Calu3 (cell line): ENCODE data around the gene CISD1. TPM values are rescaled to one million over a fixed set of nuclear protein-coding genes. Genes with fewer than 3 reads are reported as not detected.

Experiments
- BruUV-seq: library from RNA; stranded (reverse); fragments of 400-500 nt; replicated peaks from 2 replicates; lab custom pipeline; 2021; lab: Mats Ljungman, UMichigan
- CTCF ChIA-PET: fragments of 300-600 bp; sonication (Branson Sonifier 250); formaldehyde crosslinking; loops from one replicate; lab custom pipeline; 2022; ENCODE audit warnings: antibody characterized with exemption; lab: Charles Lee
- DNase-seq: peaks from one replicate; pipeline ENCODE4 v3.0.0; 2022
- H3K27ac Mint-ChIP-seq: one replicate; pipeline ENCODE4 v1.8.0; 2022; ENCODE audit warnings: mixed read lengths; ENCODE audit not compliant: unreplicated experiment
- H3K27me3 Mint-ChIP-seq: one replicate; pipeline ENCODE4 v1.8.0; 2022; ENCODE audit warnings: mixed read lengths; ENCODE audit not compliant: unreplicated experiment
- H3K36me3 Mint-ChIP-seq: one replicate; pipeline ENCODE4 v1.8.0; 2022; ENCODE audit warnings: mild to moderate bottlenecking, moderate library complexity, mixed read lengths; ENCODE audit not compliant: insufficient read depth, unreplicated experiment
- H3K4me1 Mint-ChIP-seq: one replicate; pipeline ENCODE4 v1.8.0; 2022; ENCODE audit warnings: mild to moderate bottlenecking, low read depth, mixed read lengths; ENCODE audit not compliant: unreplicated experiment
- H3K4me3 Mint-ChIP-seq: one replicate; pipeline ENCODE4 v1.8.0; 2022; ENCODE audit warnings: mild to moderate bottlenecking, low read depth, moderate library complexity, mixed read lengths; ENCODE audit not compliant: unreplicated experiment
- H3K9me3 Mint-ChIP-seq: one replicate; pipeline ENCODE4 v1.8.0; 2022; ENCODE audit warnings: low read depth, mixed read lengths; ENCODE audit not compliant: unreplicated experiment
- intact Hi-C: fragments of 100-400 bp; cut with micrococcal nuclease; formaldehyde crosslinking; loops from one replicate; pipeline ENCODE4 v1.10.0; 2022; ENCODE audit not compliant: unreplicated experiment
- total RNA-seq: library from RNA; stranded (reverse); gene quantifications from 2 replicates; pipeline ENCODE4 v1.2.3, GENCODE V29; 2022
- TF ChIP-seq, protein P1 (sequence below): fragments of 200-600 bp; IDR thresholded peaks from one replicate; pipeline ENCODE4 v1.8.0; 2022; ENCODE audit warnings: antibody characterized with exemption; ENCODE audit not compliant: unreplicated experiment

CISD1 gene
- total RNA-seq, 1 experiment from 2014 or later = 69.0 TPM

DNA sequence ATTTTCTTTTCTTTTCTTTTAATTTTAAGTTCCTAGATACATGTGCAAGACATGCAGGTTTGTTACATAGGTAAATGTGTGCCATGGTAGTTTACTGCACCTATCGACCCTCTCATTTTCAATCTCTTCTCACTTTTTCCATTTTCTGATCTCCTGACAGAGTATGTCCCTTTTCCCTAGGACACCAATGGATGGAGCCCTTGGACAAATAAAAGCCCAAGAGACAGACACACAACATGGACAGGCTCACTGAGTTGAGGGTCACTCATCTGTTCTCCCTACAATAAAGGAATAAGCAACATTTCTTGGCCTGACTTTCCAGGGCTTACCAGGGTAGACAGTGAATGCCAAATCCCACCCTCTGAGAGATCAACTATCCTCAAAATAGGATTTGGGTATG lies 50.6 kb downstream of the CISD1 start:
- CTCF ChIA-PET = interaction anchor here (0.7 kb wide), 1 partner anchor 1763 kb away, joined by 5 read pairs; no protein-coding TSS in a partner anchor
- Mint-ChIP-seq H3K4me1 (peaks cover 15% of the 10 kb centered on the region), H3K27ac (no peak overlapping the region)

DNA sequence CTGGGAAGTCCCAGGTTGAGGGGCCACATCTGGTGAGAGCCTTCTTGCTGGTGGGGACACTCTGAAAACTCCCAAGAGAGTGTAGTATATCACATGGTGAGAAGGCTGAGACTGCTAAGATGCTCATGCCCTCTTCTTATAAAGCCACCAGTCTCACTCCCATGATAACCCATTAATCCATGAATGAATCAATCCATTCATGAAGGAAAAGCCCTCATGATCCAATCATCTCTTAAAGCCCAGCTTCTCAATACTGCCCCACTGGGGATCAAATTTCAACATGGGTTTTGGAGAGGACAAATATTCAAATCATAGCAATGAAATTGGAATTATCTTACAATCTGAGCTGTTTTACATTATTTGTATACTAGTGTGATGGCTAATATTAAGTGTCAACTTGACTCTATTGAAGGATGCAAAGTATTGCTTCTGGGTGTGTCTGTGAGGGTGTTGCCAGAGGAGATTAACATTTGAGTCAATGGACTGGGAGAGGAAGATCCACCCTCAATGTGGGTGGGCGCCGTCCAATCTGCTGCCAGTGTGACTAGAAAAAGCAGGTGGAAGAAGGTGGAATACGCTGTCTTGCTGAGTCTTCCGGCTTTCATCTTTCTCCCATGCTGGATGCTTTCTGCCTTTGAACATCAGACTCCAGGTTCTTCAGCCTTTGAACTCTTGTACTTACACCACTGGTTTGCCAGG lies 51.5 kb downstream of the CISD1 start:
- Mint-ChIP-seq H3K9me3 (no peaks in the 10 kb centered on the region), H3K27me3 (no peaks in the 10 kb centered on the region), H3K27ac (no peak overlapping the region), H3K36me3 (no peaks in the 10 kb centered on the region), H3K4me3 (no peak overlapping the region), H3K4me1 (peaks cover 15% of the 10 kb centered on the region)
- intact Hi-C loops = no loop called here
- CTCF ChIA-PET = no interaction called here
- TF ChIP-seq, protein P1, sequence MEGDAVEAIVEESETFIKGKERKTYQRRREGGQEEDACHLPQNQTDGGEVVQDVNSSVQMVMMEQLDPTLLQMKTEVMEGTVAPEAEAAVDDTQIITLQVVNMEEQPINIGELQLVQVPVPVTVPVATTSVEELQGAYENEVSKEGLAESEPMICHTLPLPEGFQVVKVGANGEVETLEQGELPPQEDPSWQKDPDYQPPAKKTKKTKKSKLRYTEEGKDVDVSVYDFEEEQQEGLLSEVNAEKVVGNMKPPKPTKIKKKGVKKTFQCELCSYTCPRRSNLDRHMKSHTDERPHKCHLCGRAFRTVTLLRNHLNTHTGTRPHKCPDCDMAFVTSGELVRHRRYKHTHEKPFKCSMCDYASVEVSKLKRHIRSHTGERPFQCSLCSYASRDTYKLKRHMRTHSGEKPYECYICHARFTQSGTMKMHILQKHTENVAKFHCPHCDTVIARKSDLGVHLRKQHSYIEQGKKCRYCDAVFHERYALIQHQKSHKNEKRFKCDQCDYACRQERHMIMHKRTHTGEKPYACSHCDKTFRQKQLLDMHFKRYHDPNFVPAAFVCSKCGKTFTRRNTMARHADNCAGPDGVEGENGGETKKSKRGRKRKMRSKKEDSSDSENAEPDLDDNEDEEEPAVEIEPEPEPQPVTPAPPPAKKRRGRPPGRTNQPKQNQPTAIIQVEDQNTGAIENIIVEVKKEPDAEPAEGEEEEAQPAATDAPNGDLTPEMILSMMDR = no peak
- no peak for DNase-seq
- BruUV-seq = no TSS peak

More for the DNA sequence above, 50.6 kb downstream of the CISD1 start:
- Mint-ChIP-seq H3K27me3 (no peaks in the 10 kb centered on the region), H3K36me3 (no peaks in the 10 kb centered on the region), H3K4me3 (no peak overlapping the region), H3K9me3 (no peaks in the 10 kb centered on the region)
- intact Hi-C loops = no loop called here
- TF ChIP-seq, protein P1 = no peak
- DNase-seq = no peak
- no TSS peak for BruUV-seq

DNA sequence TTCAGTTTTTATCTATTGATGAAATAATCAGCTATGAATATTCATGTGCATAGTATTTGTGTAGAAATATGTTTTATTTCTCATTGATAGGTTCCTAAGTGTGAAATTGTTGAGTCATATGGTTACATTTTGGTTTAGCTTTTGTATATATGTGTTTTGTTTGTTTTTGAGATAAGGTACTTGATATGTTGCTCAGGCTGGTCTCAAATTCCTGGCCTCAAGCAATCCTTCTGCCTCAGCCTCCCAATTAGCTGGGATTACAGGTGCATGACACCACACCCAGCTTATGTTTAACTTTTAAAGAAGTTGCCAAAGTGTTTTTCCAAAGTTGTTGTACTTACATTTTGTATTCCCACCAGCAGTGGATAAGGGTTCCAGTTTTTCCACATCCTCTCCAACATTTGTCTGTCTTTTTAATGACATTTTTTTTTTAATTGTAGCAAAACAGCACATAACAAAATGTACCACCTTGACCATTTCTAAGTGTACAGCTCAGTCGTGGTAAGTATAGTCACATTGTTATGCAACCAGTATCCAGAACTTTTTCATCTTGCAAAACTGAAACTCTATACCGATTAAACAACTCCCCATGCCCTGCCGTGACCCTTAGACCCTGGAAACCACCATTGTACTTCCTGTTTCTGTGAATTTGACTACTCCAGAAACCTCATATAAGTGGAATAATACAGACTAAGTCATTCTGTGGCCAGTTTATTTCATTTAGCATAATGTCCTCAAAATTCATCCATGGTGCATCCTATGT lies 53.3 kb downstream of the CISD1 start:
- peaks cover 15% of the 10 kb centered on the region for H3K4me1 Mint-ChIP-seq
- TF ChIP-seq, protein P1 = no peak
- H3K36me3 Mint-ChIP-seq = no peaks in the 10 kb centered on the region
- H3K4me3 Mint-ChIP-seq = peak overlapping the region; percentile 26
- peak overlapping the region; percentile 38 for H3K27ac Mint-ChIP-seq
- BruUV-seq = no TSS peak
- H3K27me3 Mint-ChIP-seq = no peaks in the 10 kb centered on the region
- H3K9me3 Mint-ChIP-seq = no peaks in the 10 kb centered on the region
- intact Hi-C loops = no loop called here
- CTCF ChIA-PET = interaction anchor here (0.6 to 0.8 kb wide), 2 partner anchors 15 to 1128 kb away, joined by 4 to 5 read pairs; no protein-coding TSS in a partner anchor
- DNase-seq = peak; percentile 56

DNA sequence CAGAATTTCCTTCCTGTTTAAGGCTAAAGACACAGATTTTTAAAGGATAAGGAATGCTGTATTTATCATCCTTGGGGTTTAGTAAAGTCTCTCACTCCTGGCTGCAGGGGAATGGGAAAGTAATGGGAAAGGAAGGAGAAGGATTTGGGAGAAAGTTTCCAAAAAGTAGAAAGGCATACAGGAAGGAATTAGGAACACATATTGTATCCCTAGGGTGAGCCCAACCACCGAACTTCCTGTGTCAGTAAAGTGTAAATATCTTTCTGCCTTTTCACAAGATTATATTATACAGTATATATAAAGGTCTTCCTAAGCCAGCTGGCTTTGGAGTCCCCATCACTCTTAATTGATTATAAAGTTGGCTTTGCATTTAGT lies 53.9 kb downstream of the CISD1 start:
- Mint-ChIP-seq H3K4me3 (peak overlapping the region; percentile 26), H3K27ac (peak overlapping the region; percentile 38), H3K36me3 (no peaks in the 10 kb centered on the region), H3K27me3 (no peaks in the 10 kb centered on the region), H3K4me1 (peaks cover 15% of the 10 kb centered on the region), H3K9me3 (no peaks in the 10 kb centered on the region)
- CTCF ChIA-PET = interaction anchor here (0.6 kb wide), 1 partner anchor 1127 kb away, joined by 4 read pairs; no protein-coding TSS in a partner anchor
- TF ChIP-seq, protein P1 = no peak
- no TSS peak for BruUV-seq
- no peak for DNase-seq
- intact Hi-C loops = no loop called here
